ENCODE results near the gene LAMTOR2. TPM values are rescaled to one million over a fixed set of nuclear protein-coding genes. Genes with fewer than 3 reads are reported as not detected.

The LAMTOR2 gene
- total and polyA plus RNA-seq, 10 of the 15 experiments (the other 5 are each of a cell fraction or from before 2014, with no cell fraction given) = 71.9 to 264 (median 97.0) TPM

- TF ChIP-seq HDGF (IDR thresholded peaks at IDR 0.05) (no peak), NFYA (IDR thresholded peaks at IDR 0.05; ENCODE audit: borderline replicate concordance, low read depth, low read length) (no peak), ASH2L (IDR thresholded peaks at IDR 0.05; ENCODE audit: borderline replicate concordance, low read depth) (no peak), ZBTB40 (IDR thresholded peaks at IDR 0.05; ENCODE audit: borderline replicate concordance) (no peak), KLF5 (IDR thresholded peaks at IDR 0.05; ENCODE audit: partially characterized antibody) (no peak), MTA2 (IDR thresholded peaks at IDR 0.05; ENCODE audit: low read depth) (peak; percentile 89), MEF2A (IDR thresholded peaks at IDR 0.05; ENCODE audit: insufficient read depth, low read depth, low read length) (0 out of 2 replicates have a peak, but pooled peaks have one; percentile 17), TBL1XR1 (IDR thresholded peaks at IDR 0.05; ENCODE audit: low read depth, low read length) (no peak), CREB1 (IDR thresholded peaks at IDR 0.05; ENCODE audit: low read depth) (no peak), CBFB (IDR thresholded peaks at IDR 0.05; ENCODE audit: low read depth) (no peak), PBX3 (IDR thresholded peaks at IDR 0.05; ENCODE audit: insufficient replicate concordance, low read depth, low read length) (no peak), JUNB (IDR thresholded peaks at IDR 0.05) (peak; percentile 37; the same call in 1 of the 2 replicates), POLR2AphosphoS2 (IDR thresholded peaks at IDR 0.05; ENCODE audit: low read depth, low read length) (no peak)
Observed at GRCh38 chr1:156012051-156012817, 42.3 kb upstream of the LAMTOR2 start (continued).

All from GM12878 (cell line).